Lower leg skin (tissue), 4 donors: Measurements from ENCODE around the gene GALNT18. TPM values are rescaled to one million over a fixed set of nuclear protein-coding genes. Genes with fewer than 3 reads are reported as not detected.

Experiments used
- DNase-seq, 2 donors: peaks; one replicate each; pipeline ENCODE4 v3.0.0-alpha.2; 2019; ENCODE audit warnings: low spot score in 2 of 2
- H3K4me3 ChIP-seq: fragments of 200-600 bp; sonication (generic); 2 replicates; pipeline ENCODE4 v1.5.1; 2017; ENCODE audit warnings: mild to moderate bottlenecking, low read depth; ENCODE audit not compliant: poor library complexity, severe bottlenecking
- CTCF ChIP-seq, 3 donors: fragments of 450-650 bp; IDR thresholded peaks; one replicate each; pipeline ENCODE4 v1.5.1; 2016; ENCODE audit warnings: antibody characterized with exemption in 3 of 3, mild to moderate bottlenecking in 3 of 3, moderate library complexity in 2 of 3
- POLR2A ChIP-seq, 2 donors: fragments of 450-650 bp; IDR thresholded peaks; one replicate each; pipeline ENCODE4 v1.6.1; 2016 to 2017; ENCODE audit warnings: antibody characterized with exemption in 2 of 2, mild to moderate bottlenecking in 1 of 2, moderate library complexity in 1 of 2
- WGBS, 2 donors: methylation state at CpG; one replicate each; pipeline ENCODE4 v1.1.5; 2018; 5-methylcytosine and 5-hydroxymethylcytosine counted together
- intact Hi-C: fragments of 100-400 bp; cut with DNase I; formaldehyde crosslinking; loops from one replicate; pipeline ENCODE4 v1.15.0; 2023; ENCODE audit warnings: low total_unique reads
- total RNA-seq, 4 donors: library from RNA; depleted of rRNA; stranded (reverse); fragments of >200 nt; gene quantifications; one replicate each; pipeline ENCODE4 v1.1.0, GENCODE V29; 2016

GALNT18 gene
- total RNA-seq, 4 donors from 2014 or later = 11.5 to 33.0 (median 17.7) TPM

GRCh38 chr11:11265994-11266606 lies 355.7 kb downstream of the GALNT18 start:
- 50 to 52% methylated on average over 8 of the region's 8 CpGs for WGBS, 2 donors
- H3K4me3 ChIP-seq = no peak overlapping the region
- intact Hi-C loops = loop anchor here (10.0 kb wide), 1 partner anchor 231 kb away; no protein-coding TSS in a partner anchor
- TF ChIP-seq POLR2A (IDR thresholded peaks at IDR 0.05) = no peak
- TF ChIP-seq CTCF (IDR thresholded peaks at IDR 0.05) = no peak
- peak in 1 of 2 donors; percentile 85 for DNase-seq

GRCh38 chr11:11265320-11265719 lies 356.5 kb downstream of the GALNT18 start:
- H3K4me3 ChIP-seq = no peak overlapping the region
- 74 to 80% methylated on average over 3 of the region's 3 CpGs for WGBS, 2 donors
- DNase-seq = peak in 1 of 2 donors; percentile 48
- intact Hi-C loops = loop anchor here (10.0 kb wide), 1 partner anchor 231 kb away; no protein-coding TSS in a partner anchor
- TF ChIP-seq CTCF (IDR thresholded peaks at IDR 0.05) = no peak
- TF ChIP-seq POLR2A (IDR thresholded peaks at IDR 0.05) = no peak

GRCh38 chr11:11263238-11264005 lies 358.4 kb downstream of the GALNT18 start:
- no peak overlapping the region for H3K4me3 ChIP-seq
- TF ChIP-seq CTCF (IDR thresholded peaks at IDR 0.05) (no peak), POLR2A (IDR thresholded peaks at IDR 0.05) (no peak)
- intact Hi-C loops = loop anchor here (10.0 kb wide), 1 partner anchor 229 kb away; no protein-coding TSS in a partner anchor
- WGBS, 2 donors = 32 to 33% methylated on average over 8 of the region's 8 CpGs
- peak in 1 of 2 donors; percentile 84 for DNase-seq

- H3K4me3 ChIP-seq = no peak overlapping the region
- 92% methylated on average over 5 of the region's 5 CpGs for WGBS, 2 donors
- TF ChIP-seq CTCF (IDR thresholded peaks at IDR 0.05) (no peak), POLR2A (IDR thresholded peaks at IDR 0.05) (no peak)
- DNase-seq = no peak
- intact Hi-C loops = loop anchor here (10.0 kb wide), 1 partner anchor 228 kb away; no protein-coding TSS in a partner anchor
Measured at GRCh38 chr11:11262171-11262920, 359.5 kb downstream of the GALNT18 start.

- H3K4me3 ChIP-seq = no peak overlapping the region
- no peak for TF ChIP-seq POLR2A (IDR thresholded peaks at IDR 0.05)
- TF ChIP-seq CTCF (IDR thresholded peaks at IDR 0.05) = no peak
- intact Hi-C loops = loop anchor here (10.0 kb wide), 1 partner anchor 227 kb away; no protein-coding TSS in a partner anchor
- 91 to 93% methylated on average over 5 of the region's 5 CpGs for WGBS, 2 donors
- no peak for DNase-seq
Measured at GRCh38 chr11:11261629-11262028, 360.2 kb downstream of the GALNT18 start.
